ENCODE measurements around the gene RPS3. TPM values are rescaled to one million over a fixed set of nuclear protein-coding genes. Genes with fewer than 3 reads are reported as not detected.

The RPS3 gene
- total and polyA plus RNA-seq, 2 of the 13 experiments (the other 11 are each of a cell fraction or from before 2014, with no cell fraction given) = 2,143 to 3,616 TPM

DNA sequence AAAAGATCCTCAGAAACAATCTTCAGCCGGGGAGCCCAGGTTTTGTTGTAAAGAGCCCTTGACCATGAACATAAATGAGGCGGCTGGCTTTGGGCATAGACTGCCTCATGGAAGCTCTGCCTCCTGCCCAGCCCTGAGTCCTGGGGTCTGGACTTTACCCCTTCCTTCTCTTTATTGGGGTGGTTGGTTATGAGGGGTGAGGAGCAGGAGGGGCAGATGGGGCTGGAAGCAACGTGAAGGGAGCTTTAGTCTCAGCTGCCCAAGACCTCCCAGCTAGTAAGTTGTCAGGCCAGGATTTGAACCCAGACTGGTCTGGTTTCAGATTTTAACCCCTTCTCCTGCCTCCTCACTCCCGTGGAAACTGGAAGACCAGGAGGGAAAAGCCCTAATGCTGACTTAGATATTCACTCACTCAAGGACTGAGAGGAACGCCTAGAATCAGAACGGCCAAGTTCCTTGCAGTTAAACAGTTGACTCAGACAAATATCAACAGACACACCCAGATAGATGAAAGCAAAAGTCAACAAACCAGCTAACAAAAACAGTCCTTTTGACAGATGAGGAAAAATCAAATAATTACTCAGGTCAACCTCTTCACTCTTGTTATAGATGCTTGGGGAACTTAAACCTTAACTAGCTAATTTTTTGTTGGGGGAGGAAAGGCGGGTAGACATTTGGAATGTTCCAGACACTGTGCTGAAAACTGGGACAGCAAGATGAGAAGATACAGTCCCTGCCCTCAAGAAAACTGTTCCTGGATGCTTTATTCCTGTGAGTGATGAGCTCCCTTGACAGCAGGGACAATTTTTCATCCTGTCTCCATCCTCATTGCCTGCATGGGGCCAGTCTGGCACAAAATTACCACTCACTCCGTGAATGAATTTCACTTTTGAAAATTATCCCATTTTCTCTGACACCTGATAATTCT, 27.1 kb upstream of the RPS3 start (continued):
- TF ChIP-seq NRL (CRISPR knock-in tag; IDR thresholded peaks at IDR 0.05; ENCODE audit: borderline replicate concordance) (no peak), ATRX (CRISPR knock-in tag; IDR thresholded peaks at IDR 0.05; ENCODE audit: borderline replicate concordance) (no peak), ZNF724P (CRISPR knock-in tag; IDR thresholded peaks at IDR 0.05; ENCODE audit: borderline replicate concordance) (no peak), DR1 (CRISPR knock-in tag; IDR thresholded peaks at IDR 0.05) (no peak), GLI4 (CRISPR knock-in tag; IDR thresholded peaks at IDR 0.05; ENCODE audit: borderline replicate concordance) (no peak), HDAC1 (CRISPR knock-in tag; IDR thresholded peaks at IDR 0.05) (peak; percentile 68), ZNF564 (CRISPR knock-in tag; IDR thresholded peaks at IDR 0.05) (no peak), ZNF563 (CRISPR knock-in tag; IDR thresholded peaks at IDR 0.05) (no peak), ZNF451 (CRISPR knock-in tag; IDR thresholded peaks at IDR 0.05) (no peak), ZNF124 (CRISPR knock-in tag; IDR thresholded peaks at IDR 0.05) (no peak), ZNF816 (CRISPR knock-in tag; IDR thresholded peaks at IDR 0.05; ENCODE audit: borderline replicate concordance) (no peak; the same call in 1 of the 2 replicates), SMAD3 (CRISPR knock-in tag; IDR thresholded peaks at IDR 0.05) (no peak), SOX5 (CRISPR knock-in tag; IDR thresholded peaks at IDR 0.05; ENCODE audit: borderline replicate concordance) (peak; percentile 81; the same call in 1 of the 2 replicates)
- TF ChIP-seq, protein P1, sequence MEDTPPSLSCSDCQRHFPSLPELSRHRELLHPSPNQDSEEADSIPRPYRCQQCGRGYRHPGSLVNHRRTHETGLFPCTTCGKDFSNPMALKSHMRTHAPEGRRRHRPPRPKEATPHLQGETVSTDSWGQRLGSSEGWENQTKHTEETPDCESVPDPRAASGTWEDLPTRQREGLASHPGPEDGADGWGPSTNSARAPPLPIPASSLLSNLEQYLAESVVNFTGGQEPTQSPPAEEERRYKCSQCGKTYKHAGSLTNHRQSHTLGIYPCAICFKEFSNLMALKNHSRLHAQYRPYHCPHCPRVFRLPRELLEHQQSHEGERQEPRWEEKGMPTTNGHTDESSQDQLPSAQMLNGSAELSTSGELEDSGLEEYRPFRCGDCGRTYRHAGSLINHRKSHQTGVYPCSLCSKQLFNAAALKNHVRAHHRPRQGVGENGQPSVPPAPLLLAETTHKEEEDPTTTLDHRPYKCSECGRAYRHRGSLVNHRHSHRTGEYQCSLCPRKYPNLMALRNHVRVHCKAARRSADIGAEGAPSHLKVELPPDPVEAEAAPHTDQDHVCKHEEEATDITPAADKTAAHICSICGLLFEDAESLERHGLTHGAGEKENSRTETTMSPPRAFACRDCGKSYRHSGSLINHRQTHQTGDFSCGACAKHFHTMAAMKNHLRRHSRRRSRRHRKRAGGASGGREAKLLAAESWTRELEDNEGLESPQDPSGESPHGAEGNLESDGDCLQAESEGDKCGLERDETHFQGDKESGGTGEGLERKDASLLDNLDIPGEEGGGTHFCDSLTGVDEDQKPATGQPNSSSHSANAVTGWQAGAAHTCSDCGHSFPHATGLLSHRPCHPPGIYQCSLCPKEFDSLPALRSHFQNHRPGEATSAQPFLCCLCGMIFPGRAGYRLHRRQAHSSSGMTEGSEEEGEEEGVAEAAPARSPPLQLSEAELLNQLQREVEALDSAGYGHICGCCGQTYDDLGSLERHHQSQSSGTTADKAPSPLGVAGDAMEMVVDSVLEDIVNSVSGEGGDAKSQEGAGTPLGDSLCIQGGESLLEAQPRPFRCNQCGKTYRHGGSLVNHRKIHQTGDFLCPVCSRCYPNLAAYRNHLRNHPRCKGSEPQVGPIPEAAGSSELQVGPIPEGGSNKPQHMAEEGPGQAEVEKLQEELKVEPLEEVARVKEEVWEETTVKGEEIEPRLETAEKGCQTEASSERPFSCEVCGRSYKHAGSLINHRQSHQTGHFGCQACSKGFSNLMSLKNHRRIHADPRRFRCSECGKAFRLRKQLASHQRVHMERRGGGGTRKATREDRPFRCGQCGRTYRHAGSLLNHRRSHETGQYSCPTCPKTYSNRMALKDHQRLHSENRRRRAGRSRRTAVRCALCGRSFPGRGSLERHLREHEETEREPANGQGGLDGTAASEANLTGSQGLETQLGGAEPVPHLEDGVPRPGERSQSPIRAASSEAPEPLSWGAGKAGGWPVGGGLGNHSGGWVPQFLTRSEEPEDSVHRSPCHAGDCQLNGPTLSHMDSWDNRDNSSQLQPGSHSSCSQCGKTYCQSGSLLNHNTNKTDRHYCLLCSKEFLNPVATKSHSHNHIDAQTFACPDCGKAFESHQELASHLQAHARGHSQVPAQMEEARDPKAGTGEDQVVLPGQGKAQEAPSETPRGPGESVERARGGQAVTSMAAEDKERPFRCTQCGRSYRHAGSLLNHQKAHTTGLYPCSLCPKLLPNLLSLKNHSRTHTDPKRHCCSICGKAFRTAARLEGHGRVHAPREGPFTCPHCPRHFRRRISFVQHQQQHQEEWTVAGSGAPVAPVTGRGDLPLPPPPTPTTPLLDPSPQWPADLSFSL (CRISPR knock-in tag; IDR thresholded peaks at IDR 0.05) = no peak
- TF ChIP-seq, protein P2, sequence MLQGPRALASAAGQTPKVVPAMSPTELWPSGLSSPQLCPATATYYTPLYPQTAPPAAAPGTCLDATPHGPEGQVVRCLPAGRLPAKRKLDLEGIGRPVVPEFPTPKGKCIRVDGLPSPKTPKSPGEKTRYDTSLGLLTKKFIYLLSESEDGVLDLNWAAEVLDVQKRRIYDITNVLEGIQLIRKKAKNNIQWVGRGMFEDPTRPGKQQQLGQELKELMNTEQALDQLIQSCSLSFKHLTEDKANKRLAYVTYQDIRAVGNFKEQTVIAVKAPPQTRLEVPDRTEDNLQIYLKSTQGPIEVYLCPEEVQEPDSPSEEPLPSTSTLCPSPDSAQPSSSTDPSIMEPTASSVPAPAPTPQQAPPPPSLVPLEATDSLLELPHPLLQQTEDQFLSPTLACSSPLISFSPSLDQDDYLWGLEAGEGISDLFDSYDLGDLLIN (CRISPR knock-in tag; IDR thresholded peaks at IDR 0.05; ENCODE audit: borderline replicate concordance) = no peak
- TF ChIP-seq, protein P3, sequence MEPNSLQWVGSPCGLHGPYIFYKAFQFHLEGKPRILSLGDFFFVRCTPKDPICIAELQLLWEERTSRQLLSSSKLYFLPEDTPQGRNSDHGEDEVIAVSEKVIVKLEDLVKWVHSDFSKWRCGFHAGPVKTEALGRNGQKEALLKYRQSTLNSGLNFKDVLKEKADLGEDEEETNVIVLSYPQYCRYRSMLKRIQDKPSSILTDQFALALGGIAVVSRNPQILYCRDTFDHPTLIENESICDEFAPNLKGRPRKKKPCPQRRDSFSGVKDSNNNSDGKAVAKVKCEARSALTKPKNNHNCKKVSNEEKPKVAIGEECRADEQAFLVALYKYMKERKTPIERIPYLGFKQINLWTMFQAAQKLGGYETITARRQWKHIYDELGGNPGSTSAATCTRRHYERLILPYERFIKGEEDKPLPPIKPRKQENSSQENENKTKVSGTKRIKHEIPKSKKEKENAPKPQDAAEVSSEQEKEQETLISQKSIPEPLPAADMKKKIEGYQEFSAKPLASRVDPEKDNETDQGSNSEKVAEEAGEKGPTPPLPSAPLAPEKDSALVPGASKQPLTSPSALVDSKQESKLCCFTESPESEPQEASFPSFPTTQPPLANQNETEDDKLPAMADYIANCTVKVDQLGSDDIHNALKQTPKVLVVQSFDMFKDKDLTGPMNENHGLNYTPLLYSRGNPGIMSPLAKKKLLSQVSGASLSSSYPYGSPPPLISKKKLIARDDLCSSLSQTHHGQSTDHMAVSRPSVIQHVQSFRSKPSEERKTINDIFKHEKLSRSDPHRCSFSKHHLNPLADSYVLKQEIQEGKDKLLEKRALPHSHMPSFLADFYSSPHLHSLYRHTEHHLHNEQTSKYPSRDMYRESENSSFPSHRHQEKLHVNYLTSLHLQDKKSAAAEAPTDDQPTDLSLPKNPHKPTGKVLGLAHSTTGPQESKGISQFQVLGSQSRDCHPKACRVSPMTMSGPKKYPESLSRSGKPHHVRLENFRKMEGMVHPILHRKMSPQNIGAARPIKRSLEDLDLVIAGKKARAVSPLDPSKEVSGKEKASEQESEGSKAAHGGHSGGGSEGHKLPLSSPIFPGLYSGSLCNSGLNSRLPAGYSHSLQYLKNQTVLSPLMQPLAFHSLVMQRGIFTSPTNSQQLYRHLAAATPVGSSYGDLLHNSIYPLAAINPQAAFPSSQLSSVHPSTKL (CRISPR knock-in tag; IDR thresholded peaks at IDR 0.05) = peak; percentile 92

Data from HepG2 (cell line).